ENCODE results near the gene ATF1.

ATF1 gene

GRCh38 chr12:50776749-50777728 is 13.1 kb downstream of the ATF1 start:
- Histone ChIP-seq H3K9me3 (ENCODE audit: insufficient read depth, low read length) (no peaks in the 10 kb centered on the region), H3K79me2 (ENCODE audit: low read length) (peaks cover 44% of the 10 kb centered on the region), H3K36me3 (replicated peaks; ENCODE audit: low read depth, low read length) (no peaks in the 10 kb centered on the region), H3K4me1 (ENCODE audit: low read length) (peaks cover 23% of the 10 kb centered on the region), H4K20me1 (ENCODE audit: insufficient read depth, low read length) (no peaks in the 10 kb centered on the region), H3K4me2 (ENCODE audit: low read length) (peak overlapping the region; percentile 10; the same call in 1 of the 2 replicates), H2AFZ (ENCODE audit: low read depth, low read length) (no peak overlapping the region), H3K27ac (ENCODE audit: low read length) (no peak overlapping the region), H3K27me3 (ENCODE audit: low read depth, low read length) (no peaks in the 10 kb centered on the region), H3K9ac (ENCODE audit: low read length) (no peak overlapping the region), H3K4me3 (ENCODE audit: low read length) (no peak overlapping the region)
- TF ChIP-seq EZH2phosphoT487 (IDR thresholded peaks at IDR 0.05; ENCODE audit: low read depth): no peak
- TF ChIP-seq CTCF (IDR thresholded peaks at IDR 0.05; ENCODE audit: low read depth, low read length): no peak

GRCh38 chr12:50778663-50779590 is 15.0 kb downstream of the ATF1 start:
- Histone ChIP-seq H3K4me1 (ENCODE audit: low read length) (peaks cover 16% of the 10 kb centered on the region), H3K4me2 (ENCODE audit: low read length) (no peak overlapping the region), H3K36me3 (replicated peaks; ENCODE audit: low read depth, low read length) (no peaks in the 10 kb centered on the region), H3K9ac (ENCODE audit: low read length) (no peak overlapping the region), H3K4me3 (ENCODE audit: low read length) (no peak overlapping the region), H3K27me3 (ENCODE audit: low read depth, low read length) (no peaks in the 10 kb centered on the region), H3K9me3 (ENCODE audit: insufficient read depth, low read length) (no peaks in the 10 kb centered on the region), H3K27ac (ENCODE audit: low read length) (no peak overlapping the region), H4K20me1 (ENCODE audit: insufficient read depth, low read length) (no peaks in the 10 kb centered on the region), H3K79me2 (ENCODE audit: low read length) (peaks cover 36% of the 10 kb centered on the region), H2AFZ (ENCODE audit: low read depth, low read length) (no peak overlapping the region)
- no peak for TF ChIP-seq EZH2phosphoT487 (IDR thresholded peaks at IDR 0.05; ENCODE audit: low read depth)

- H3K4me1 ChIP-seq (ENCODE audit: low read length): peaks cover 19% of the 10 kb centered on the region
- H3K4me3 ChIP-seq (ENCODE audit: low read length): no peak overlapping the region
- no peak for TF ChIP-seq EZH2phosphoT487 (IDR thresholded peaks at IDR 0.05; ENCODE audit: low read depth)
- no peak for TF ChIP-seq CTCF (IDR thresholded peaks at IDR 0.05; ENCODE audit: low read depth, low read length)
- no peak overlapping the region for H3K4me2 ChIP-seq (ENCODE audit: low read length)
- H2AFZ ChIP-seq (ENCODE audit: low read depth, low read length): no peak overlapping the region
- H4K20me1 ChIP-seq (ENCODE audit: insufficient read depth, low read length): peaks cover 4% of the 10 kb centered on the region; the same call in 1 of the 2 replicates
- H3K79me2 ChIP-seq (ENCODE audit: low read length): peaks cover 32% of the 10 kb centered on the region
- H3K27ac ChIP-seq (ENCODE audit: low read length): no peak overlapping the region
- no peaks in the 10 kb centered on the region for H3K36me3 ChIP-seq (replicated peaks; ENCODE audit: low read depth, low read length)
- H3K27me3 ChIP-seq (ENCODE audit: low read depth, low read length): no peaks in the 10 kb centered on the region
- no peak overlapping the region for H3K9ac ChIP-seq (ENCODE audit: low read length)
- no peaks in the 10 kb centered on the region for H3K9me3 ChIP-seq (ENCODE audit: insufficient read depth, low read length)
Observed at GRCh38 chr12:50780013-50780412, 16.1 kb downstream of the ATF1 start.

GRCh38 chr12:50784501-50784900 is 20.6 kb downstream of the ATF1 start:
- peaks cover 7% of the 10 kb centered on the region for H3K79me2 ChIP-seq (ENCODE audit: low read length)
- no peak overlapping the region for H3K27ac ChIP-seq (ENCODE audit: low read length)
- H2AFZ ChIP-seq (ENCODE audit: low read depth, low read length): no peak overlapping the region

More at GRCh38 chr12:50784501-50784900, 20.6 kb downstream of the ATF1 start:
- peaks cover 32% of the 10 kb centered on the region for H3K36me3 ChIP-seq (replicated peaks; ENCODE audit: low read depth, low read length)
- H4K20me1 ChIP-seq (ENCODE audit: insufficient read depth, low read length): peaks cover 4% of the 10 kb centered on the region; the same call in 1 of the 2 replicates
- no peak overlapping the region for H3K9ac ChIP-seq (ENCODE audit: low read length)
- H3K27me3 ChIP-seq (ENCODE audit: low read depth, low read length): no peaks in the 10 kb centered on the region
- H3K4me3 ChIP-seq (ENCODE audit: low read length): no peak overlapping the region
- H3K4me2 ChIP-seq (ENCODE audit: low read length): 0 out of 2 replicates have a peak overlapping the region, but pooled peaks have one; percentile 2
- H3K9me3 ChIP-seq (ENCODE audit: insufficient read depth, low read length): peaks cover 5% of the 10 kb centered on the region; the same call in 1 of the 2 replicates
- H3K4me1 ChIP-seq (ENCODE audit: low read length): peaks cover 14% of the 10 kb centered on the region
- TF ChIP-seq EZH2phosphoT487 (IDR thresholded peaks at IDR 0.05; ENCODE audit: low read depth): no peak
- no peak for TF ChIP-seq CTCF (IDR thresholded peaks at IDR 0.05; ENCODE audit: low read depth, low read length)
